ENCODE results near the gene ANTXR2. TPM values are rescaled to one million over a fixed set of nuclear protein-coding genes. Genes with fewer than 3 reads are reported as not detected.

ANTXR2 gene
- total and polyA plus RNA-seq, 9 of the 15 experiments (the other 6 are each of a cell fraction or from before 2014, with no cell fraction given), result 10.1 to 83.8 (median 60.3) TPM

GRCh38 chr4:79900182-79900581 lies 172.8 kb downstream of the ANTXR2 start:
- ChIA-PET CTCF (ENCODE audit: low intra/inter-chr PET ratio) (no interaction called here), POLR2A (interaction anchor here (1.0 kb wide), 1 partner anchor 14 kb away, joined by 3 read pairs; no protein-coding TSS in a partner anchor)
- no peaks in the 10 kb centered on the region for H3K9me3 ChIP-seq (replicated peaks; ENCODE audit: control insufficient read depth, insufficient read depth, low read depth, low read length)
- H3K9ac ChIP-seq (ENCODE audit: insufficient read depth in 1 of 2, low read depth in 2 of 2, low read length in 2 of 2), result no peak overlapping the region; a peak in 1 of 4 replicates
- H3K9me1 ChIP-seq (ENCODE audit: control insufficient read depth, insufficient read depth, low read length), result no peaks in the 10 kb centered on the region
- BruUV-seq (replicated peaks), result no TSS peak
- FAIRE-seq (no peak), DNase-seq (ENCODE audit: extremely low read depth in 1 of 4, low spot score in 3 of 4) (no peak), ATAC-seq (no peak; the same call in 2 of the 3 replicates)
- no peaks in the 10 kb centered on the region for H3K27me3 ChIP-seq (ENCODE audit: control insufficient read depth in 2 of 2, insufficient read depth in 2 of 2, low read length in 2 of 2)
- in situ Hi-C loops (cut with MboI), result no loop called here
- H3K4me3 ChIP-seq, result no peak overlapping the region
- intact Hi-C loops (cut with micrococcal nuclease), result no loop called here
- no peaks in the 10 kb centered on the region for H4K20me1 ChIP-seq (replicated peaks; ENCODE audit: control insufficient read depth, insufficient read depth, low read length)
- no peak for TF ChIP-seq RAD21 (CRISPR knock-in tag; conservative IDR thresholded peaks at IDR 0.05 in 1 of 2, IDR thresholded peaks at IDR 0.05 in 1 of 2)
- TF ChIP-seq KAT8 (IDR thresholded peaks at IDR 0.05; ENCODE audit: low read depth), result no peak
- peak; percentile 93; the same call in 1 of the 2 replicates for TF ChIP-seq ZNF12 (CRISPR knock-in tag; IDR thresholded peaks at IDR 0.05)
- TF ChIP-seq ZNF551 (CRISPR knock-in tag; IDR thresholded peaks at IDR 0.05), result no peak
- TF ChIP-seq ZFX (CRISPR knock-in tag; IDR thresholded peaks at IDR 0.05), result no peak
- TF ChIP-seq AFF4 (CRISPR knock-in tag; IDR thresholded peaks at IDR 0.05), result no peak
- H3K27ac ChIP-seq (ENCODE audit: extremely low read depth, low read depth, low read length), result no peak overlapping the region
- no peak overlapping the region for H3K4me2 ChIP-seq (ENCODE audit: insufficient read depth, low read length)
- no peak overlapping the region for H2AFZ ChIP-seq (ENCODE audit: low read depth, low read length)
- peaks cover 2% of the 10 kb centered on the region; the same call in 2 of the 3 replicates for H3K36me3 ChIP-seq (ENCODE audit: control insufficient read depth, insufficient read depth, low read length)
- WGBS (ENCODE audit: insufficient coverage, low coverage, missing lambda C conversion rate), result 37% methylated on average over 2 of the region's 2 CpGs
- no peaks in the 10 kb centered on the region for H3K79me2 ChIP-seq (ENCODE audit: control insufficient read depth, insufficient read depth, low read length)
- H3K4me1 ChIP-seq (replicated peaks in 1 of 2; ENCODE audit: control insufficient read depth in 2 of 2, insufficient read depth in 2 of 2, low read length in 2 of 2), result 0 out of 5 replicates have a peak, but pooled peaks cover 0 to 4% of the 10 kb centered on the region in 2 experiments

All from K562 (cell line).